ENCODE measurements around the gene CYRIA.

CYRIA gene

DNA sequence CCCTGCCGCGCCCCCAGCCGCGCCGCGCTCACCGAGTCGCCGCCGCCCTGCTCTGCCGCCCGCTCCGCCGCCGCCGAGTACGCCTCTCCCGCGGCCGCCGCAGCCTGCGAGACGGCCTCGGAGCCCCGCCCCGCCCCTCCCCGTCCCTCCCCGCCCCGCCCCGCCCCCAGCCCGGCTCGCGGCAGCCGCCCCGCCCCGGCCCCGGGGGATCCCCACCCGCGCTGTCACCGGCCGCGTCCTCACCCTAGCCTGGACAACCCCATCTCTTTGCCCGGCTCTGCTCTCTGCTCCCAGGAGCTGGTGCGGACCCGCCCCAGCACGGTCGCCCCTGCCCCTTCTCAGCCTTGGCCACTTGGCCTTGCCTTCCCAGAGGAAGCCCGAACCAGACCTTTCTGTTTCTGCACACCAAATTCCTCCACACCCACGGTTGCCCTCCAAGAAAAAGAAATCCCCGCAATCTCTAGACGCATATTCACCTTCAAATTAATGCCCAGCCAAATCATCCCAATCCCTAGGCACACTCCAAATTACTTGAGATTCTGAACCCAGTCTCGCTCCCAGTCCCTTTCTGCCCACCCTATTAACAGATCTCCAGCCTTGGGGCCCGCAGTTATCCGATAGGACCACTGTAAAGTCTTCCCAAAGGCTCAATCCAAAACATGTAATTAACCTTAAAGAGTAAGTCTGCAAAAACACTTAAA is at the start of gene CYRIA:
TSS of gene CYRIA (minus strand) at position 87 of the 701 bp plus-strand sequence. CDS start 77,715 bp downstream, outside the sequence.
- DNase-seq, result no peak

DNA sequence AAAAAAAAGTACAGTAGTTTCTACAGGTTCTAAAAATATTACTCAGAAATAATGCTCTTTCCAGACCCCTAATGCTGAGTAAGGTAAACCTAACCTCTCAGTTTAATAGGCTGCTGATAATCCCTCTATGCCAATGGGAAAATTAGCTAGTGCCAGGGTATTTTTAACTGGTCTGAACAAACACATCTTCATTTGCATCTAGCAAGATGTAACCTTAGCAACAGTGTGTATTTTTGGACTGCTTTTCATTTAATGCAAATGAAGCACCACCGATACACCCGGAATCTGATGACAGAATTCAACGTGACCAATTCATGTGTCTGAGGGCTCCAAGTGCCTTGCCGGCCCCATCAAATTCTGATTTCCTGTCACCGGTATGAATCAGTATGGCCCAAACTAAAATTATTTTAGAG is 47.4 kb upstream of the CYRIA start:
- DNase-seq, result no peak

DNA sequence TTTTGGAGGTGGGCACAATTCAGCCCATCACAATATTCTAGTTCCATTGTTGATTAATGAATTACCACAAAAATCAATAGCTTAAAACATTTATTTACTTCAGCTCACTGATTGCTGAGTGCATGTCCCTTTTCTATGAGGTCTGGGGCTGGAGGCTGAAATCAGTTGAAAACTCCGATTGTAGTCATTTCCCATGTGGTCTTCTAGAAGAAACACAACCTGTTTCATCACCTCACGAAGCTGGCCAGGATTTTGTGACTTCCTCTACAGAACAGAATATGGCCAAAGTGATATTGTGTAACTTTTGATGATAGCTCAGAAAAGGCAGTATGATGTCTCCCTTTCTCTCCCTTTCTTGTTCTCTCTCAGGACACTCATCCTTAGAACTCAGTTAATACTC is 44.1 kb upstream of the CYRIA start:
- DNase-seq, result no peak

DNA sequence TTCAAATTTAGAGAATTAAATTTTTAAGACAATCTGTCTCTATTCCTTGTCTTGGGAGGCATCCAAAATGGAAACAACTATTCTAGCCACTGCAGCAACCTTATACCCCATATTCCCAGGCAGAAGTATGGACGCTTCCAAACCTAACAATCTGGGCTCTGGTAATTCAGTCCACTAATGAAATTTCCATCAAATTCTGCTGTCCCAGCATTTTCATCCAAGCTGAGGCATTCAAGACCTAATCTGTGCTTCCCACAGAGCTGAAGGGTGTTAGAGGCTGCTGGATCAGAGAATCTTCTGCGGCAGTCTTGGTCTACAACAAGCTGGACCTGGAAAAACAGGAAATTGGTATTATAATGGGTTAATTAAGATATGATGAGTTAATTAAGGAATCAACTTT is 42.5 kb upstream of the CYRIA start:
- DNase-seq, result no peak

DNA sequence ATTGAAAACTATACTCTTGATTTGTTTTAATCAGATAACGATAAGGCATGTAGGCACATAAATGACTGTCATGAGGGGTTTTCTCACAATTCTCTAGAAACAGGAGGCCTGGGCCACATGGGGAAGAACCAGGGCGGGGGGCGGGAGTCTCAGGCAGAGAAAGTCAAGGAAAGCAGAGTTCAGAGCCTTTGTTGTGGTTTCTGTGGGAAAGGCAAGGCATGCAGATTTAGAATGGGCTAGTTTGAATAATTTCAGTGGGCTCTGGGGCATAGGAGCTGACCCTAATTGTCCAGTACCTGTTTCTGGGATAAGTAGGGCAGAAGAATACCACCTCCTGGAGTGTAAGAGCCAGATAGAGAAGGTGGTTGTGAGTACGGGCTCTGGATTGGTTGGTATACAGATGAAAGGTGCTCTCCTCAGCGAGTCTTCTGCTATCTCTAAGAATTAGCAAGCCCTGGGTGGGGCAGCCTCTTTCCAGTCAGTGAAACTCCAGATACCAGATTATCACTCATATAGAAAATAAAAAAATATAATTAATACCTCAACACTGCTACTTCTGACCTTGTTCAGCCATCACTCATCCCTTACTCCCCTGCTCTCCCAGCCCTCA is 41.5 kb upstream of the CYRIA start:
- DNase-seq, result no peak

DNA sequence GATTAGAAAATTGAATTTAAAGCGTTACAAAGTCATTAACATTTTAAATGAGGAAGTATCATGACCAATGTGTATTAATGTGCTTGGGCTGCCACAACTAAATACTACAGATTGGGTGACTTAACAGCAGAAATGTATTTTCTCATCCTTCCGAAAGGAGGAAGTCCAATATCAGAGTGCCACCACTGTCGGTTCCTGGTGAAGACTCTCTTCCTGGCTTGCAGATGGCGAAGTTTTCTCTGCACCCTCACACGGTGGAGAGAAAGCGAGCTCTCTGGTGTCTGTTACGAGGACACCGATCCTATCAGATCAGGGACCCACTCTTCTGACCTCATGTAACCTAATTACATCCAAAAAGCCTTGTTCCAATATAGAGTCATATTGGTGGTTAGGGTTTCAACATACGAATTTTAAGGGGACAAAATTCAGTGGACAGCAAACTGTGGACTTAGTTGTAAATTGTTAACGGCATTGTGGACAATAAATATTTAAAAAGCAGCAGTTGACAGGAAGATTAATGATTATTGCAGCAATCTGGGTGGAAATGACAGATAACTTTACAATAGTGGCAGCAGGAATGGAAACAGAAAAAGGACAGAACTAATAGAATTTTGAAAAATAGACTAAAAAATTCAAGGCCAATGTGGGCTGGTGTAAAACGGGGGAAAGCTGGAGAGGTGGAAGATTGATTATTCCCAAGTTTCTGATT is 35.1 kb upstream of the CYRIA start:
- no peak for DNase-seq

DNA sequence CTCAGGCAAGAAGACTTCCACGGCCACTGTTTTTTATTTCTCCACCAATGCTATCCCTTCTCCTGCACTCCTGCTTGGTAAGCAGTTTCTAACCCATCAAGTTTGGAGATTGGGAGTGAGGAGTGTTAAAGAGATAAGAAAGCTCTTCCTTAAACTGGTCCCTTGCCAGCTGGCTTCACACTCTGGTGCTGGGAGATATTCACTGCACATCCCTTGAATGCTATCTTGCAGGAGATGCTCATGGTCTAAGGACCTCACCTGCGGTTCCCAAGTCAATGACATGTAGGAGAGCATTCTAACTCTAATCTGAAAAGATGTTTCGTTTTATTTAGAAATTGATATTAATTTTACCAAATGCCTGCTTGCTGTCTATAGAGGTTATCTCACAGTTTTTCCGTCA is 28.2 kb upstream of the CYRIA start:
- no peak for DNase-seq

DNA sequence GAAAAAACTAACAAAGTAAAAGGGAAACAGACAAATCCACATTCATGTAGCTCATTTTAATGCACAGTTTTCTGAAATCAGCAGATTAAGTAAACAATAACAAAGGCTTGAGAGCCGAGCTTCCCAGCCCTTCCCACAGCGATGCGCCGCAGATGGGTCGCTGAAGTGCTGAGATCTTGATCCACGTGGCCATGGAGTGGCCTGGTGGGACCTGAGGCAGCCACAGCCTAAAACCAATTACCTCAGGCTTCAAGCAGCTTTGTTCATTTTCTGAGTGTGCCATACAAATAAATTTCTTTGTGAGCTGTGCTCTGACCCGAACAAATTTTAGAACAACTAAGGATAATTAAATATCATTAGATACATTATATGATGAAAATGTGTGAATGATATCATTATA is 25.6 kb upstream of the CYRIA start:
- peak; percentile 24 for DNase-seq

DNA sequence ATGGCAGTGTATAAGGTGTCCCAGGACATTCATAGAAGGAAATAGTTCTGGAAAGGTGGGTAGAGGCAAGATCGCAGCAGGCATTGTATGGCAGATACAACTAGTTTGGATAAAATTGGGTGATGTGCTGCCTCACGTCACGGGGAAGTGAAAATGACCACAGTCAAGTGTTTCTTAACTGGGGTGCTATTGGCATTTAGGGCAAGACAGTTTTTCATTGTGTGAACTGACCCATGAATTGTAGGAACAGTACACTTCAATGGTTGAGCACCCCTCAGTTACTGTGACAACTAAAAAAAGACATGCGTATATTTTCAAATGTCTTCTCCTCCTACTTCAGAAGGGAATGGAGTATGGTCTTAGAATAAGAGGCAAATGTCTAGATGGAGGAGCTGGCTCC is 22.3 kb upstream of the CYRIA start:
- no peak for DNase-seq

DNA sequence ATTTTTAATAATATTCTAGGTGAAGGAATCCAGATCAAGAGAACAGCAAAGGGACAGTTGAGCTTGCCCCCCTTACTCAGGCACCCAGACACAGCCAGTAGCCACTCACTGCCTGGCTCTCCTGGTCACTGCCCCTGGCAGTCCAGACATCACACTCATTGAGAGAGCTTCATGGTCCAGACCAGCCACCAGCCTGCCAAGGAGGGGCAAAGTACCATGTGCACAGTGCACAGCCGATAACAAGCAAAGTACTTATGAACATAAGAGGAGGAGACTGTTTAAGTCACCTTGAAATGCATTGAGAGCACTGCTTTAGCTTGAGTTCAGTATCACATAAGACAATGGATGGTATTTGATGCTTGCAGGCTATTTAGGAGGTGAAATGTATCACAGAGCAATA is 21.6 kb upstream of the CYRIA start:
- DNase-seq, result no peak

DNA sequence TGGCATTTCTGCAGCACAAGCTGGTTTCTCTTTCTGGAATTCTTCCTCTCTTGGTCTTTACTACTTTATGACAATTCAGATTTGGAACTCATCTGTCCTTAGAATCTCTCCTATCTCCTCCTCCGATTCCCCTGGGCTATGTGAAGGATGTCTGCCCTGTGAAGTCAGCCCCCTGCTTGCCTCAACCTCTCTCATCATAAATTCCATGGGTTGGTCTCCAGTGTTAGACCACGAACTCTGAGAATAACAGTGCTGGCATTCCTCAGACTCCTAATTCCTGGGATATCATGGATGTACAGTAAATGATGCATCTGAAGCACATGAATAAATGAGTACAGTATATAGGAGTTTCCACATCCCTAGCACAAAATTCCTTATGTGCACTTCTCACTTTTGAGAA is 21.0 kb upstream of the CYRIA start:
- DNase-seq, result no peak

DNA sequence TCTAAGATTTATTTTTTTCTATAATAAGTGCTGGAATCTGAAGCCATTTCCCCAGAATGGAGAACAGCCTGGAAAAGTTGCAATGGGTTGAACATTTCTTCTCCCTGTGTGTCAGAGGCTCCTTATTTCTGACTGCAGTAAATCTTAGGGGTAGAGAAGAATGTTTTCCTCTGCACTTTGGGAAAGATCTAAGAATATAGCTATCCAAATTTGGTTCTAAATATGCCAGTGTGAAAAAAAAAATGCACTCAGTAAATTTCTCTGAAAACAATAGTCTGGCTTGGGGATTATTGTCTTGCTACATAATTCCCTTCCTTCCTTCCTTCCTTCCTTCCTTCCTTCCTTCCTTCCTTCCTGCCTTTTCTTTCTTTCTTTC is 19.7 kb upstream of the CYRIA start:
- DNase-seq, result no peak

DNA sequence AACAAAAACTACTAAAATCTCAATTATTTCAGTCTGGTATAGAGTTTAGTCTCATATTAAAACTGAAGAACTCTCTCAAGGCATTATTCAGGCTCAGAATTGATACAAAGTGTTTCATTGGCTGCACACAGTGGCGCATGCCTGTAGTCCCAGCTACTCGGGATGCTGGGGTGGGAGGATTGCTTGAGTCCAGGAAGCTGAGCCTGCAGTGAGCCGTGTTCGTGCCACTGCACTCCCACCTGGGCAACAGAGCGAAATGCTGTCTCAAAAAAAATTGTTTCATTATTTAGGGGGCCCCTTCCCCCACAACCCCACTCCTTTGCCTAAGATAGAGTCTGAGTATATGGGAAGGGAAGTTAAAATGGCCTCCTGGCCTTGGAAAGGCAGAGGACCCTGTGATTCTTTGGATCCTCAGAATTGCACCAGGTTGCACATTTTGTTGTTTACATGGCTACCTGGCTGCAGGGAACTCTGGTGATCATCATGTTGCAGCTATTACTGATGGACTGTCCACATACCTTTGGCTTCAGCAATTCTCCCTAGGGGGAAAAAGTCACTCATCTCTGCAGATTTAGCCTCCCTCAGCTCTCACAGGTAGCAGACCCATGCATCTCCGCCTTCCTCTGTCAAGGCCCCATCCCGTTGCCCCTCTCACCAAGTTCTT is 19.2 kb upstream of the CYRIA start:
- no peak for DNase-seq

DNA sequence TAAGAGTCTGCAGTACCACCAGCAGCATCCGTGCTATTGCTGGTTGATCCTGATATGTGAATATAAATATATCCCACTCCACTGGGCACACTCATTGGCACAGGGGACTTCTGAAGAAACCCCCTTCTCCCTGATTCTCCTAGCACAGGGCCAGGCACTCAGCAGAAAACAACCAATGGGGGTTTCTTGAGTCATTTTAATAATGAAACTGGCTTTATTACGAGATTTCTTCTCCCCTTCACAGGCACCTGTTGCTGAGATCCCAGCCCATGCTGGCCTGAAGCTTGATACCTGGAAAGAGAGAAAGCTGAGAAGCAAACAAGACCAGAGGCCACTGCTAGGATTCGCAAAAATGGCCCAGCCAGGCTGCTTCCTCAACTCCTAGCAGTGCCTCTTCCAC is 17.9 kb upstream of the CYRIA start:
- DNase-seq, result no peak

DNA sequence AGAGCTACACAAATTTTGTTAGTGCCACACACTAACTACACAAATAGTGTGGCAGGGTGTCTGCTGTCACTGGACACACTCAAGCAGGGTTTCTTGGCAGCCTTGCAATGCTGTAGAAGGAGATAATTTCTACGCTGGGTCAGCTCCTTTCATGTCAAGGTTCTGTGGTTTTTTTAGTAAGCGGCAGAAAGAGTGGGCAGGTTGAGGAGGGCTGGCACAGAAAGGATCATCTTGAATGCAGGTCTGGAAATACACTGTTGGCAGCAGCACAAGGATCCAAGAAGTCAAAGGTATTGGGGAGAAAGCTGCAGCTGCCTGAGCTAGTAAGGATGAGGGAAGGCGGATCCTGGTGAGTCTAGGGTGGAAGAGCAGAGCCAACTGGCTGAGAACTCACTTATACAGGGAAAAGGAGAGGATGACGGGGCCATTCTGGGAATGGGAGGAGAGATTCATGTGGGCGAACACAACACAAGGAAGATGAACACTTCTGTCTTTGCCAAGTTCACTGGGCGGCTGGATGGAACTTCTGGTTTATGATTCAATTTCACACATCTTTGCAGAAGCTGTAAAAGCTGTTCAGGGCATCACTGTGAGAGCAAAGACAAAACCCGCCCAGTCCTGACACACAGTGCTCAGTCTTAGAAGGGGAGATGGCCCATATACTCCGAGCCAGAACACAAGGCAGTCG is 16.9 kb upstream of the CYRIA start:
- DNase-seq, result no peak

DNA sequence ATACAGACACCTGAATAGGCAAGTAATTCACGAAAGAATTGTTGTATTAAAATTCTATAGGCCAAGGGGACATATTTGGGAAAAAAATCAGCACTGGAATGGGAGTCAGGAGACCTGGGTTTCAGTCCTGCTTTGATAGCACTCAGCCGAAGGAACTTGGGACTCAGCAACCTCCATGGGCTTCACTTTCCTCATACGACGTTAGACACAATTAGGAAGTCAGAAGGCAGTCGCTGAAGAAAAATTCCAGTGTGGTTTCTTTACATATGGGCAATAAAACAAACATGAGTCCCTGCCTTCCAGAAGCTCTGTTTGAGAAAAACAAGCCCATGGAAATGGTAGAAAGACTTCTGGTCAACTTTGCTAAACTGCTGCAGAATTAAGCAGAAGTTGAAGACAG is 15.1 kb upstream of the CYRIA start:
- no peak for DNase-seq

DNA sequence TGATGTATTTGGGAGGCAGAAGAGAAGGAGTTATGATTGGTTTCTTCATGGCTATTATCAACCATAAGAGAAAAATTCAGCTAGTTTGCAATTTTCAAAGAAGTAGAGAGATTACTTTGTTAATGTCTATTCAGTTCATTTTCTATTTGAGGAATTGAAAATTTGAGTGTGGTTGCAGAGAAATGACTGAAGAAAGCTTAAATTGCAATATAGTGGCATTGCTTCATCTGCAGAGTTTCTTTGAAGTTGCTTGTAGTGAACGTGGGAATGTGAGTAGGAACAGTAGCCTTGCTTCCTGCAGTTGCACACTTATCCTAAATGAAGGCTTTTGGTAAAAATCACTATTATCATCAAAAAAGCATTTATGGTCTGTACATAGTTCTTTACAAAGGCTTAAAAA is 14.7 kb upstream of the CYRIA start:
- DNase-seq, result no peak

DNA sequence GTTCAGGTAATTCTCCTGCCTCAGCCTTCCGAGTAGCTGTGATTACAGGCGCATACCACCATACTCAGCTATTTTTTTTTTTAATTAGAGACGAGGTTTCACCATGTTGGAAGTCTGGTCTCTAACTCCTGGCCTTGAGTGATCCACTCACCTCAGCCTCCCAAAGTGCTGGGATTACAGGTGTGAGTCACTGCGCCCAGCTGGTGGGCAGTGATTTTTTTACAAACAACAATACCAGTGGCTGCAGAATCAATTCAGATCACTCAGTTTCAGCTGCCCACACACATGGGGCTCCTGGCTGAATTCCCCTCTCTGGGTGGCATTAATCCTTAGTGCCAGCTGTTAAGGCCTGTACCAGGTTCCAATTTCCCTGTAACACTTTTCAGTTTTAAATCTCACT is 13.3 kb upstream of the CYRIA start:
- no peak for DNase-seq

DNA sequence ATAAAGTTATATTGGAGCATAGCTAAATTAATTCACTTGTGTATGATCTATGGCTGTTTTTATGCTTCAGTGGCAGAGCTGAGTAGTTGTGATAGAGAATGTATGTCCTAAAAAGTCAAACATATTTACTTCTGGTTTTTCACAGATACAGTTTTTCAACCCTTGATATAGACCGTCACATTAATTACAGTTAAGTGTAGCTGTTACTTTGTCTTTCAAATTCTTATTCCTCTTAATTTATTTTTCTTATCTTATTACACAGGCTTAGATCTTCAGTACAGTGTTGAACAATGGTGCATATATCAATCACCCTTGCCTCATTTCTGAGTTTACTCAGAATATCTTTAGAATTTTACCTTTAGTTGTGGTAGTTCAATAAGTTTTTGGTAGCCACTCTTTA is 12.2 kb upstream of the CYRIA start:
- DNase-seq, result no peak

DNA sequence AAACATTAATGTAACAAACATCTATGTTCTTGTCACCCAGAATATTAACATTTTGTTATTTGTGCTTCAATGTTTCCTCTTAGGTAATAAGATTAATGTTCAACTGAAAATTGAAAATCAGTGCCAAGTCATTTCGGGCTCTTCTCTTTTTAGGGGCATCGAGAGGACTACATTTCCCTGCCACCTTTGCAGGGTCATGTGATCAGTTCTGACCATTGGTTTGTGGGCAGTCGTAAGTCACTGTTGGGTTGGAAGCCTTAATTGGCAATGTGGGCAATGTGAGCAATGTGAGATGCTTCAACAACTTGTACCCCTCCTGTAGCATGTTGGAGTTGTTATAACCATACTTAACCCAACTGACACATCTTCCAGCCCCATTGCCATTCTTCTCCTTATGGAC is 10.1 kb upstream of the CYRIA start:
- no peak for DNase-seq

DNA sequence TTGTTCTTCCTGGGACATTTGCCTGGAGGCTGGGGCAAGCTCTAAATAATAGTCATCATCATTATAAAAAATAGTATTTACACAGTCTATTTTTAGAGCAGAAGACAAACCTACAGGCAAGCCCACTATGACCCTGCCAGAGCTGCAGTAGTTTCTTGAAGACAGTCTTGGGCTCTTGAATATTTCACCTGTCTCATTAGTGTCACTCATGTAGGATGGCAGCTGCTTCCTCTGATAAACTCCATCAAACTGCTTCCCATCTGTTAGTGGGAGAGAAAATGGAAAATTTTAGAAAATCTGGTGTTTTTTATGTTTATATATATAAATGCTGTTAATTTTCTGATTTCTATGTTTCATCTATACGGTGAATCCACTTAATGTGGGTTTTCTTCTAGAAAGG is 8.5 kb upstream of the CYRIA start:
- DNase-seq, result no peak

DNA sequence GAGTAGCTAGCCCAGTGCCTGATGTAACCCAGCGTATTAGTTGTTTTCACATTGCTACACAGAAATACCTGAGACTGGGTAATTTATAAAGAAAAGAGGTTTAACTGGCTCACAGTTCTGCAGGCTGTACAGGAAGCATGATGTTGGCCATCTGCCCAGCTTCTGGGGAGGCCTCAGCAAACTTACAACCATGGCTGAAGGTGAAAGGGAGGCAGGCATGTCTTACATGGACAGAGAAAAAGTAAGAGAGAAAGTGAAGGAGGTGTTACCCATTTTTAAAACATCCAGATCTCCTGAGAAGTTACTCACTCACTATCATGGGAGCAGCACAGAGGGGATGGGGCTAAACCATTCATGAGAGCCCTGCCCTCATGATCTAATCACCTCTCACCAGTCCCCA is 6.1 kb upstream of the CYRIA start:
- DNase-seq, result no peak

DNA sequence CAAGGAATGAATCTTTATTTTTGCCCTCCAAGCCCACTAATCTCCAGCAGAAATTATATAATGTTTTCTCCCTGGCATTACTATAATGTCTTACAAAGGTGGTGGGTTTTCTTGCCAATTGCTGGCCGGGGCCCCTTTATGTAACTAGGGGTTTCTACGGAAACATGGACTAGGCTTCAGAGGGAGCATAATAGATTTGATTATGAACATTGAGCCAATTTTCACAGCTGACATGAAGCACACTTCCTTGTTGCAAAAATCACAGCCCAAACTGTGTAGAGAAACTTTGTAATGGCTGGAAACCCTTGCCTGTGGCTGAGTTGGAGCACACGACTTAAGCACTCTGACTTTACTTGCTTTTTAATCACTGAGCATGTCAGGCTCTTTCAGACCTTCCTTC is 3.8 kb upstream of the CYRIA start:
- DNase-seq, result no peak

DNA sequence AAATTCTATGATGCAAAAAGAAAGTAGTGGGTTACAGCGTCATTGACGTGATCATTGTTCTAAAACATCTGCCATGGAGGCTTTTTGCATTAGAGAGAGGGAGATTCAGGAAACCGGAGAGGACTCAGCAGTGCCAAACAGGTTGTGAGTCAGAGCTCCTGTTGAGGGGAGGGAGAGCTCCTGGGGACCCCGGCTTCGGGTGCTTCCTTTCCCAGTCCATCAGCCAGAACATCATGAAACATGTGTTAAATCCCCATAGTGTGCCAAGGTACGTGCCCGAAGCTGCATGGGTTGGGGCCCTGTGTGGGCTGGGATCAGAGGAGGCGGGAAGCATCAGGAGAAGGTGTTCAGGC is 791 bp upstream of the CYRIA start:
- no peak for DNase-seq
